HG02973 (cell line): Measurements from ENCODE around the gene TMEM88.
A peak's percentile ranks its signal among the peaks of the same experiment; 100 is the strongest.

Experiments used
- ATAC-seq: cut with Tn5 transposase; IDR thresholded peaks from one replicate; pipeline ENCODE4 v1.9.1; 2021; ENCODE audit warnings: moderate library complexity; ENCODE audit not compliant: unreplicated experiment

The TMEM88 gene

DNA sequence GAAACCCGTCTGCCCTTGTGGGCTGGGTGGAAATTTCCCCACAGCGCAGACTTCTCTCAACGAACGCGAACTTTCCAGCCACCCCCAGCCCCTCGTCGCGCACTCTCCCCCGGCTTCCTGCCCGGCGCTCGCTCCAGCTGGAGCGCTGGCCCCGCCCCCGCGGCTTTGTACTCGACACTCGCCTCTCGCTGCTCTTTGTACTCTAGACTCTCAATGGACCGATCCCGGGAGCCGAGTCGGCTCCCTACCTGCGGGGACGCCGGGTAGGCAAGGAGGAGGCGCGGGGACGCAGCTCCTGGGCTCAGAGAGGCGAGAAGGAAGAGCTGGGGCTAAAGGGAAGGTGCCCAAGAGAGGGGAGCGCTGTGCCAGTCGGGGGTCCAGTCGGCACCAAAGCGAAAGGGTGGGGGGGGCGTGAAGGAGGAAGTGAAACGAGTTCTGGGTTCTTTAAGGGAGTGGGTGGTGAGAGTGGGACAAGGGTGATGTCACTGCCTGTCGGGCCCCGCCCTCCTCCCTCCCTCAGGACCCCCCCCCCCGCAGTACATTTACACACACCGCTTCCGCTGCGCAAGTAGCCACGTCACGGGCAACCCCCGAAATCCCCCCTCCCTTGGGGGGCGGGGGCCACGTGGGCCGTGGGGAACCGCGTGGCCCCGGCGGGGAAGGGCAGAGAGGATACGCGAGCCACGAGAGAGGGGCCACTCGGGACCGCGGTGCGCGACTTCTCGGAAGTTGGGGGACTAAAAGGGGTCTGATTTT is 11.2 kb upstream of the TMEM88 start:
- no peak for ATAC-seq

DNA sequence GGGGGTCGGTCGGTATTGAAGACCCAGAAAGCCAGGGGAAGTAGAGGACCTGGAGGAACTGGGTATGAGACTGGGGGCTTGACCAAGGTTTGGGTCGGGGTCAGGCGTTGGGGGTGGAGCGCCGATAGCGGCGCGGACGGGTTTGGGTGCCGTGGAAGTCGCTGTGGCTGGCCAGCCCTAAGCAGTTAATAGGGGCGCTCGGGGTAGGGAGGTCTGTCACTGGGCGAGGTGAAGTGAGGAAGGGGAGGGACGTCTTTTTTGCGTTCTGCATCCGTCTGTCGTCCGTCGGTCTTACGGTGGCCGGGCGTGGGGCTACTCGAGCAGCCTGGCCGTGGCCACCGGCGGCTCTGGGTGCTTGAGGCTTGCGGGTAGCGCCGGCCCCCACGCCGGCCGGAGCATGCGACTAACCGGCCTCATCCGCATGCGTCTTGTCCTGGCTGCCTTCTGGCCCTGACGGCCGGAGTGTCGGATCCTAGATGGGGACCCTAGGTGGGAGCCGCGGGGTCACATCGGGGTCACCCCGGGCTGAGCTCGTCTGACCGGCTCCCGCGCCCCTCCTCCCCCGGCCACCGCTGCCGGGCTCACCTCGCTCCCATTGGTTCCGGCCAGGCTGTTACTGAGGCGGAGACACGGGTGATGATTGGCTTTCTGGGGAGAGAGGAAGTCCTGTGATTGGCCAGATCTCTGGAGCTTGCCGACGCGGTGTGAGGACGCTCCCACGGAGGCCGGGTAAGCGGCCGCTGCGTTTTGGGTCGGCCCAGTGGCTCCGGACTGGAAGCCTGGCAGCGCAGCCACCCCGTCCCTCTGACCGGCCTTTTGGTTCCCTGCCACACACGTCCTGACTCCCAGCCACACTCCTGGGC is 10.3 kb upstream of the TMEM88 start:
- ATAC-seq: peak; percentile 41

DNA sequence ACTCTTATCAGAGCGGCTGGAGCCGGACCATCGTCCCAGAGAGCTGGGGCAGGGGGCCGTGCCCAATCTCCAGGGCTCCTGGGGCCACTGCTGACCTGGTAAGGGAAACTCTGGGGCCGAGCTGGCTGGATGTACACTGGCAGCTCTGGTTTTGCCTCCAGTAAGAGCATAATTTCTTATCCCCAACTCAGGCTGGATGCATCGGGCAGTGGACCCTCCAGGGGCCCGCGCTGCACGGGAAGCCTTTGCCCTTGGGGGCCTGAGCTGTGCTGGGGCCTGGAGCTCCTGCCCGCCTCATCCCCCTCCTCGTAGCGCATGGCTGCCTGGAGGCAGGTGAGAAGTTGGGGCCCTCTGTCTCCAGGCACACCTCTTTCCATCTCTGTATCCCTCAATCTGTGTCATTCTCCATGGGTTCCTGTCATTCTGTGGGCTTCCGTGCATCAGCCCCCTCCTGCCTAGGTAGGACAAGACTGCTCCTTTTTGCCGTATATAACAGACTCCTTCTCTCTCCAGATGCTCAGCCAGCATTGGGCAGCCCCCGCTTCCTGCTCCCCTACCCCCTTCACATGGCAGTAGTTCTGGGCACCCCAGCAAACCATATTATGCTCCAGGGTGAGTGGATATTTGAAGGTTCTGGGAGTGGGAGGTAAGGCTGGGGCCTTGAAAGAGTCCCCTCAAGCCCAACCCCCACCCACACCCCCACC is 9.4 kb upstream of the TMEM88 start:
- ATAC-seq: no peak

DNA sequence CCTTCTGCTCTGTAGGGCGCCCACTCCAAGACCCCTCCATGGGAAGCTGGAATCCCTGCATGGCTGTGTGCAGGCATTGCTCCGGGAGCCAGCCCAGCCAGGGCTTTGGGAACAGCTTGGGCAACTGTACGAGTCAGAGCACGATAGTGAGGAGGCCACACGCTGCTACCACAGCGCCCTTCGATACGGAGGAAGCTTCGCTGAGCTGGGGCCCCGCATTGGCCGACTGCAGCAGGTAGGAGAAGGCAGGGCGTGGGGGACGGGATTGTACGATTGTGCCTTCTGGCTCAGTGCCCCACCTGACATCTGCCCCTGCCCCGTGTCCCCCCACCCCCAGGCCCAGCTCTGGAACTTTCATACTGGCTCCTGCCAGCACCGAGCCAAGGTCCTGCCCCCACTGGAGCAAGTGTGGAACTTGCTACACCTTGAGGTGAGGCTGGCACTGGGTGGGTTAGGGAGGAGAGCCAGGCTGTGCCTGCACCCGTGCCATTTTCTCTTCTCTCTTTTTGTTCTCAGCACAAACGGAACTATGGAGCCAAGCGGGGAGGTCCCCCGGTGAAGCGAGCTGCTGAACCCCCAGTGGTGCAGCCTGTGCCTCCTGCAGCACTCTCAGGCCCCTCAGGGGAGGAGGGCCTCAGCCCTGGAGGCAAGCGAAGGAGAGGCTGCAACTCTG is 8.7 kb upstream of the TMEM88 start:
- ATAC-seq: no peak

DNA sequence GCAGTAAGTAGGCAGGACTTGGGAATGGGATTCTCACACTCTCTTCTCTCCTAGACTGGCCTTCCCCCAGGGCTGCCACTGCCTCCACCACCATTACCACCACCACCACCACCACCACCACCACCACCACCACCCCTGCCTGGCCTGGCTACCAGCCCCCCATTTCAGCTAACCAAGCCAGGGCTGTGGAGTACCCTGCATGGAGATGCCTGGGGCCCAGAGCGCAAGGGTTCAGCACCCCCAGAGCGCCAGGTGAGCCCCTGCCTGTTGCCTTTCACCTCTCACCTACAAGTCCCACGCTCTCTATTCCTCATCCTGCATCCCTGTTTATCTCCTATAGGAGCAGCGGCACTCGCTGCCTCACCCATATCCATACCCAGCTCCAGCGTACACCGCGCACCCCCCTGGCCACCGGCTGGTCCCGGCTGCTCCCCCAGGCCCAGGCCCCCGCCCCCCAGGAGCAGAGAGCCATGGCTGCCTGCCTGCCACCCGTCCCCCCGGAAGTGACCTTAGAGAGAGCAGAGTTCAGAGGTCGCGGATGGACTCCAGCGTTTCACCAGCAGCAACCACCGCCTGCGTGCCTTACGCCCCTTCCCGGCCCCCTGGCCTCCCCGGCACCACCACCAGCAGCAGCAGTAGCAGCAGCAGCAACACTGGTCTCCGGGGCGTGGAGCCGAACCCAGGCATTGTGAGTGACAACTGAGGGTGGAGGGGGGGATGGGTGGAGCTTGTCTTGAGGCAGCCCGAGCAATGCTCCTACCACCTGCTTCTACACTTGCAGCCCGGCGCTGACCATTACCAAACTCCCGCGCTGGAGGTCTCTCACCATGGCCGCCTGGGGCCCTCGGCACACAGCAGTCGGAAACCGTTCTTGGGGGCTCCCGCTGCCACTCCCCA is 7.9 kb upstream of the TMEM88 start:
- ATAC-seq: no peak

DNA sequence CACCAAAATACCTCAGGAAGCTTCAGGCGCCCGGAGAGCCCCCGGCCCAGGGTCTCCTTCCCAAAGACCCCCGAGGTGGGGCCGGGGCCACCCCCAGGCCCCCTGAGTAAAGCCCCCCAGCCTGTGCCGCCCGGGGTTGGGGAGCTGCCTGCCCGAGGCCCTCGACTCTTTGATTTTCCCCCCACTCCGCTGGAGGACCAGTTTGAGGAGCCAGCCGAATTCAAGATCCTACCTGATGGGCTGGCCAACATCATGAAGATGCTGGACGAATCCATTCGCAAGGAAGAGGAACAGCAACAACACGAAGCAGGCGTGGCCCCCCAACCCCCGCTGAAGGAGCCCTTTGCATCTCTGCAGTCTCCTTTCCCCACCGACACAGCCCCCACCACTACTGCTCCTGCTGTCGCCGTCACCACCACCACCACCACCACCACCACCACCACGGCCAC is 6.7 kb upstream of the TMEM88 start:
- no peak for ATAC-seq

DNA sequence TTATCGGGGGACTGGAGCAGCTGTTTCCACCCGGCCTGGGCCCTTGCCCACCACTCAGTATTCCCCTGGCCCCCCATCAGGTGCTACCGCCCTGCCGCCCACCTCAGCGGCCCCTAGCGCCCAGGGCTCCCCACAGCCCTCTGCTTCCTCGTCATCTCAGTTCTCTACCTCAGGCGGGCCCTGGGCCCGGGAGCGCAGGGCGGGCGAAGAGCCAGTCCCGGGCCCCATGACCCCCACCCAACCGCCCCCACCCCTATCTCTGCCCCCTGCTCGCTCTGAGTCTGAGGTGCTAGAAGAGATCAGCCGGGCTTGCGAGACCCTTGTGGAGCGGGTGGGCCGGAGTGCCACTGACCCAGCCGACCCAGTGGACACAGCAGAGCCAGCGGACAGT is 6.1 kb upstream of the TMEM88 start:
- ATAC-seq: no peak

DNA sequence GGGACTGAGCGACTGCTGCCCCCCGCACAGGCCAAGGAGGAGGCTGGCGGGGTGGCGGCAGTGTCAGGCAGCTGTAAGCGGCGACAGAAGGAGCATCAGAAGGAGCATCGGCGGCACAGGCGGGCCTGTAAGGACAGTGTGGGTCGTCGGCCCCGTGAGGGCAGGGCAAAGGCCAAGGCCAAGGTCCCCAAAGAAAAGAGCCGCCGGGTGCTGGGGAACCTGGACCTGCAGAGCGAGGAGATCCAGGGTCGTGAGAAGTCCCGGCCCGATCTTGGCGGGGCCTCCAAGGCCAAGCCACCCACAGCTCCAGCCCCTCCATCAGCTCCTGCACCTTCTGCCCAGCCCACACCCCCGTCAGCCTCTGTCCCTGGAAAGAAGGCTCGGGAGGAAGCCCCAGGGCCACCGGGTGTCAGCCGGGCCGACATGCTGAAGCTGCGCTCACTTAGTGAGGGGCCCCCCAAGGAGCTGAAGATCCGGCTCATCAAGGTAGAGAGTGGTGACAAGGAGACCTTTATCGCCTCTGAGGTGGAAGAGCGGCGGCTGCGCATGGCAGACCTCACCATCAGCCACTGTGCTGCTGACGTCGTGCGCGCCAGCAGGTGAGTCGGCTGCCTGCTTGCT is 5.6 kb upstream of the TMEM88 start:
- no peak for ATAC-seq

DNA sequence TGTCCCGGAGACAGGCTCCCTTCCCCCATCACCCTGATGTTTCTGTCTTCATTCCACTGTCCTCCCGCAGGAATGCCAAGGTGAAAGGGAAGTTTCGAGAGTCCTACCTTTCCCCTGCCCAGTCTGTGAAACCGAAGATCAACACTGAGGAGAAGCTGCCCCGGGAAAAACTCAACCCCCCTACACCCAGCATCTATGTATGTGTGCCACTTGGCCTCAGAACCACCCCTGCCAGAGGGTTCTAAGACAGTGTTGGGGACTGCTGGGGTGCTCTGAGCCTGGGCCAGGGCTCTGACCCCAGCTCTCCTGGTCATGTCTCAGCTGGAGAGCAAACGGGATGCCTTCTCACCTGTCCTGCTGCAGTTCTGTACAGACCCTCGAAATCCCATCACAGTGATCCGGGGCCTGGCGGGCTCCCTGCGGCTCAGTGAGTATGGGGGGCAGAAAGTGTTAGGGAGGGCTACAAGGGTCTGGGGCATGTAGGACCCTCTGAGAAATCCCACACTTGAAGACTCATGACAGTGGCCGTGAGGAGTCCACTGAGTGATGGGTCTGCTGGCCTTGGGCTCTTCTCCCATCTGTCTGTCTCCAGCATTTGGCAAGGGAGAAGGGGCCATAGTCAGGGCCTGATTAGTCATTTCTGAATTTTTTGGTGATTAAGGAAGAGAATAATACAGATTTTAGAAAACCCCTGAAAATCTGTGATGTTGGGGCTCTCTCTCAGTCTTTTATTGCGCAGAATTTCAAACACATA is 4.9 kb upstream of the TMEM88 start:
- no peak for ATAC-seq

DNA sequence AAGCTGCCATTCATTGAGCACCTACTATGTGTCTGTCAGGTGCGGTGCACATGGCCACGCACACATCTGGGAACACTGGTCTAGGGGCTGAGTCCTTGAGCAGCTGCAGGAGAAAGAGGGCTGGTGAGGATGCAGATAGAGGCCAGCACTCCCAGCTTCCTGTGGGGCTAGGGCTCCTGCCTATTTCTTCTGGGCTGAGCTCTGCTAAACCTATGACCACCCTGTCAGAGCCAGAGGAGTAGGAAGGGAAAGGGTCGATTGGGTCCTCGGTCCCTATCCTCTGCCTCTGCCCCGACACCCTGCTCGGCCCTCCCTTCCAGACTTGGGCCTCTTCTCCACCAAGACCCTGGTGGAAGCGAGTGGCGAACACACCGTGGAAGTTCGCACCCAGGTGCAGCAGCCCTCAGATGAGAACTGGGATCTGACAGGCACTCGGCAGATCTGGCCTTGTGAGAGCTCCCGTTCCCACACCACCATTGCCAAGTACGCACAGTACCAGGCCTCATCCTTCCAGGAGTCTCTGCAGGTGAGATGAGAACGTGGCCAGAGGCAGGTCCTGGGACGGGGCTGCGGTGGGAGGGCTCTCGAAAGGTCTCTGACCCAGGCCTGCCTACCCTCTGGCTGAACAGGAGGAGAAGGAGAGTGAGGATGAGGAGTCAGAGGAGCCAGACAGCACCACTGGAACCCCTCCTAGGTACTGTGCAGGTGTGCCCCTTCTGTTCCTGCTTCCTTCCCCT is 4.0 kb upstream of the TMEM88 start:
- ATAC-seq: no peak

DNA sequence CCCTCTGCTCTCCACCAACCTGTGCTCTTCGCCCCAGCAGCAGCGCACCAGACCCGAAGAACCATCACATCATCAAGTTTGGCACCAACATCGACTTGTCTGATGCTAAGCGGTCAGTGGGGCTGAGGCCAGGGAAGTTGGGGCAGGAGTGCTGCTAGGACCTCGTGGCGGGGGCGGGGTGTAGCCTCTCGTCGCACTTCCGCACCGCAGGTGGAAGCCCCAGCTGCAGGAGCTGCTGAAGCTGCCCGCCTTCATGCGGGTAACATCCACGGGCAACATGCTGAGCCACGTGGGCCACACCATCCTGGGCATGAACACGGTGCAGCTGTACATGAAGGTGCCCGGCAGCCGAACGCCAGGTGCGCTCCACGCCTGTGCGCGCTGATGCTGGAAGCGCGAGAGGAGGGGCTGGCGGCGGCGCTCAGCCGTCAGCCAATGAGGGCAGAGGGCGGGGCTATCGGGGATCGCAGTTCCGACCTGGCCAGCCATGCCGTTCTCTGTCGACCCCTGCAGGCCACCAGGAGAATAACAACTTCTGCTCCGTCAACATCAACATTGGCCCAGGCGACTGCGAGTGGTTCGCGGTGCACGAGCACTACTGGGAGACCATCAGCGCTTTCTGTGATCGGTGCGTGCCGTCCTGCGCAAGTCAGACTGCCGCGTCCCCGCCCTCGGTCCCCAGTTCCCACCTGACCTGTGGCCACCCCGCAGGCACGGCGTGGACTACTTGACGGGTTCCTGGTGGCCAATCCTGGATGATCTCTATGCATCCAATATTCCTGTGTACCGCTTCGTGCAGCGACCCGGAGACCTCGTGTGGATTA is 3.2 kb upstream of the TMEM88 start:
- ATAC-seq: peak; percentile 57

DNA sequence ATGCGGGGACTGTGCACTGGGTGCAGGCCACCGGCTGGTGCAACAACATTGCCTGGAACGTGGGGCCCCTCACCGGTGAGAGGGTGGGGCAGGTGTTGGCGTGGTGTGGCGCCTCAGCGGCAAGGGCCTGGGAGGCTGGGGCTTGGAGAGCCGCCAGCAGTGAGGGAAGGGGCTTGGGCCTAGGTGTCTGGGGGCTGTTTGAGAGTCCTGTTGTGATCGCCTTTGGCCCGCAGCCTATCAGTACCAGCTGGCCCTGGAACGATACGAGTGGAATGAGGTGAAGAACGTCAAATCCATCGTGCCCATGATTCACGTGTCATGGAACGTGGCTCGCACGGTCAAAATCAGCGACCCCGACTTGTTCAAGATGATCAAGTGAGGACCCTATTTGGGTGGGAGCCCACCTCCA is 2.6 kb upstream of the TMEM88 start:
- no peak for ATAC-seq

DNA sequence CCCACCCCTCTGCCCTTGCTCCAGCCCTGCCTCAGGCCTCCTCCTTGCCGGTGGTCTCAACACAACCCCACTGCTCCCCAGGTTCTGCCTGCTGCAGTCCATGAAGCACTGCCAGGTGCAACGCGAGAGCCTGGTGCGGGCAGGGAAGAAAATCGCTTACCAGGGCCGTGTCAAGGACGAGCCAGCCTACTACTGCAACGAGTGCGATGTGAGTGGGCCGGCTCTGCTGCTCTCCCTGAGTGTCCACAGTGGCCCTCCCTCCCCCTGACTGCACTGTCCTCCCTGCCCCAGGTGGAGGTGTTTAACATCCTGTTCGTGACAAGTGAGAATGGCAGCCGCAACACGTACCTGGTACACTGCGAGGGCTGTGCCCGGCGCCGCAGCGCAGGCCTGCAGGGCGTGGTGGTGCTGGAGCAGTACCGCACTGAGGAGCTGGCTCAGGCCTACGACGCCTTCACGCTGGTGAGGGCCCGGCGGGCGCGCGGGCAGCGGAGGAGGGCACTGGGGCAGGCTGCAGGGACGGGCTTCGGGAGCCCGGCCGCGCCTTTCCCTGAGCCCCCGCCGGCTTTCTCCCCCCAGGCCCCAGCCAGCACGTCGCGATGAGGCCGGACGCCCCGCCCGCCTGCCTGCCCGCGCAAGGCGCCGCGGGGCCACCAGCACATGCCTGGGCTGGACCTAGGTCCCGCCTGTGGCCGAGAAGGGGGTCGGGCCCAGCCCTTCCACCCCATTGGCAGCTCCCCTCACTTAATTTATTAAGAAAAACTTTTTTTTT is 1.8 kb upstream of the TMEM88 start:
- no peak for ATAC-seq

DNA sequence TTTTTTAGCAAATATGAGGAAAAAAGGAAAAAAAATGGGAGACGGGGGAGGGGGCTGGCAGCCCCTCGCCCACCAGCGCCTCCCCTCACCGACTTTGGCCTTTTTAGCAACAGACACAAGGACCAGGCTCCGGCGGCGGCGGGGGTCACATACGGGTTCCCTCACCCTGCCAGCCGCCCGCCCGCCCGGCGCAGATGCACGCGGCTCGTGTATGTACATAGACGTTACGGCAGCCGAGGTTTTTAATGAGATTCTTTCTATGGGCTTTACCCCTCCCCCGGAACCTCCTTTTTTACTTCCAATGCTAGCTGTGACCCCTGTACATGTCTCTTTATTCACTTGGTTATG is 1.2 kb upstream of the TMEM88 start:
- ATAC-seq: no peak

DNA sequence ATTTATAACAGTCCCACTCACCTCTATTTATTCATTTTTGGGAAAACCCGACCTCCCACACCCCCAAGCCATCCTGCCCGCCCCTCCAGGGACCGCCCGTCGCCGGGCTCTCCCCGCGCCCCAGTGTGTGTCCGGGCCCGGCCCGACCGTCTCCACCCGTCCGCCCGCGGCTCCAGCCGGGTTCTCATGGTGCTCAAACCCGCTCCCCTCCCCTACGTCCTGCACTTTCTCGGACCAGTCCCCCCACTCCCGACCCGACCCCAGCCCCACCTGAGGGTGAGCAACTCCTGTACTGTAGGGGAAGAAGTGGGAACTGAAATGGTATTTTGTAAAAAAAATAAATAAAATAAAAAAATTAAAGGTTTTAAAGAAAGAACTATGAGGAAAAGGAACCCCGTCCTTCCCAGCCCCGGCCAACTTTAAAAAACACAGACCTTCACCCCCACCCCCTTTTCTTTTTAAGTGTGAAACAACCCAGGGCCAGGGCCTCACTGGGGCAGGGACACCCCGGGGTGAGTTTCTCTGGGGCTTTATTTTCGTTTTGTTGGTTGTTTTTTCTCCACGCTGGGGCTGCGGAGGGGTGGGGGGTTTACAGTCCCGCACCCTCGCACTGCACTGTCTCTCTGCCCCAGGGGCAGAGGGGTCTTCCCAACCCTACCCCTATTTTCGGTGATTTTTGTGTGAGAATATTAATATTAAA is 638 bp upstream of the TMEM88 start:
- ATAC-seq: no peak

DNA sequence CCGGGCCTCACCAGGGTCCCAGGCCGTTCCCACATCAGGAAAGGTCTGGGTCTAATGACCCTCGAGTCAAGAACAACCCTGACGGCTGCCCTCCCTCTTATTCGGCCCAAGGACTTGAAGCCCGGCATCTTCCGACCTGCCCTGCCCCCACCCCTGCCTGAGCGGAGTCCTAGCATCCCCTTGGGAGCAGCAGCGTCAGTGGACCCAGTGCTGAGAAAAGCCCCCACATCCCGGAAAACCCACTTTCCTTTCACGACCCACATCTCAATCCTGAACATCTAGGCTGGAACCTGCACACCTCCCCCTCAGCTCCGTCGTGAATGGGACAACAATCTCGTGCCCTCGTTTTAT is 769 bp downstream of the TMEM88 start:
- no peak for ATAC-seq
